Endodermal cell (in vitro differentiated cells): ENCODE data around the gene ENAH. TPM values are rescaled to one million over a fixed set of nuclear protein-coding genes. Genes with fewer than 3 reads are reported as not detected.

ENCODE experiments used
- DNase-seq: peaks from one replicate; pipeline ENCODE4 v3.0.0-alpha.2; 2017
- H3K27ac ChIP-seq: 2 replicates; pipeline ENCODE4 v1.5.1; 2013; ENCODE audit warnings: mild to moderate bottlenecking, low read depth, low read length, moderate library complexity
- H3K27me3 ChIP-seq: 2 replicates; pipeline ENCODE4 v1.6.1; 2013; ENCODE audit warnings: mild to moderate bottlenecking, low read length, moderate library complexity; ENCODE audit not compliant: insufficient read depth, control insufficient read depth, poor library complexity, severe bottlenecking
- H3K36me3 ChIP-seq: 2 replicates; pipeline ENCODE4 v1.7.0; 2013; ENCODE audit warnings: mild to moderate bottlenecking, low read length, moderate library complexity; ENCODE audit not compliant: control insufficient read depth, insufficient read depth
- H3K4me1 ChIP-seq: one replicate; pipeline ENCODE4 v1.7.0; 2013; ENCODE audit warnings: low read length; ENCODE audit not compliant: control insufficient read depth, insufficient read depth
- H3K4me3 ChIP-seq: 2 replicates; pipeline ENCODE4 v1.5.1; 2013; ENCODE audit warnings: mild to moderate bottlenecking, low read length, moderate library complexity
- H3K9ac ChIP-seq: 2 replicates; pipeline ENCODE4 v1.6.1; 2013; ENCODE audit warnings: mild to moderate bottlenecking, low read length, moderate library complexity; ENCODE audit not compliant: poor library complexity, severe bottlenecking; ENCODE audit errors: extremely low read depth
- H3K9me3 ChIP-seq: 2 replicates; pipeline ENCODE4 v1.6.1; 2013; ENCODE audit warnings: mild to moderate bottlenecking, low read length, moderate library complexity; ENCODE audit not compliant: control insufficient read depth
- H3K27ac Mint-ChIP-seq: 2 replicates; pipeline ENCODE4 v1.8.0; 2020; ENCODE audit warnings: mixed read lengths
- H3K27me3 Mint-ChIP-seq: 2 replicates; pipeline ENCODE4 v1.8.0; 2021; ENCODE audit warnings: mild to moderate bottlenecking, mixed read lengths; ENCODE audit not compliant: insufficient read depth
- H3K36me3 Mint-ChIP-seq: 2 replicates; pipeline ENCODE4 v1.8.0; 2020; ENCODE audit warnings: low read depth, mixed read lengths
- H3K4me1 Mint-ChIP-seq: 2 replicates; pipeline ENCODE4 v1.8.0; 2020; ENCODE audit warnings: mixed read lengths
- H3K4me3 Mint-ChIP-seq: 2 replicates; pipeline ENCODE4 v1.8.0; 2020; ENCODE audit warnings: mild to moderate bottlenecking, moderate library complexity, mixed read lengths
- H3K9me3 Mint-ChIP-seq: 2 replicates; pipeline ENCODE4 v1.8.0; 2020; ENCODE audit warnings: mild to moderate bottlenecking, mixed read lengths
- CTCF ChIP-seq: fragments of 200-600 bp; sonication (generic); conservative IDR thresholded peaks from 2 replicates; pipeline ENCODE4 v1.5.0; 2021; ENCODE audit warnings: antibody characterized with exemption, mild to moderate bottlenecking
- WGBS, 2 experiments: methylation state at CpG; one replicate each; pipeline versions ENCODE4 v1.1.5 to v1.1.7; 2013; ENCODE audit warnings: missing lambda C conversion rate in 2 of 2, mixed read lengths in 1 of 2; ENCODE audit not compliant: insufficient coverage in 1 of 2, insufficient read length in 1 of 2; 5-methylcytosine and 5-hydroxymethylcytosine counted together
- total RNA-seq, 2 donors: library from RNA; stranded (reverse); fragmentation: NEBNext Ultra II Directional in 1 of 2; extraction: Animal tissue kit (Norgen Biotek cat#: 25700) in 1 of 2; gene quantifications; 2 replicates in 1 of 2; 3 replicates in 1 of 2; pipeline ENCODE4 v1.2.1, GENCODE V29; 2021

The ENAH gene
- total RNA-seq, 2 donors from 2014 or later: 263 to 267 TPM

GRCh38 chr1:225533238-225533637 is 119.7 kb downstream of the ENAH start:
- H3K4me1 ChIP-seq: peaks cover 6% of the 10 kb centered on the region
- H3K27ac ChIP-seq: no peak overlapping the region
- no peaks in the 10 kb centered on the region for H3K27me3 Mint-ChIP-seq
- H3K27ac Mint-ChIP-seq: no peak overlapping the region
- no peak overlapping the region for H3K9ac ChIP-seq
- no peak overlapping the region for H3K4me3 Mint-ChIP-seq
- H3K36me3 Mint-ChIP-seq: peaks cover 3% of the 10 kb centered on the region
- no peaks in the 10 kb centered on the region for H3K27me3 ChIP-seq
- 80% methylated on average over 1 of the region's 1 CpG; no CpG with 5 or more reads in 1 of the 2 experiments for WGBS, 2 experiments
- H3K36me3 ChIP-seq: peaks cover 44% of the 10 kb centered on the region
- no peaks in the 10 kb centered on the region for H3K9me3 Mint-ChIP-seq
- no peak overlapping the region for H3K4me3 ChIP-seq
- TF ChIP-seq CTCF: no peak
- no peak for DNase-seq
- peaks cover 34% of the 10 kb centered on the region for H3K4me1 Mint-ChIP-seq
- no peaks in the 10 kb centered on the region for H3K9me3 ChIP-seq

GRCh38 chr1:225532240-225532944 is 120.5 kb downstream of the ENAH start:
- no peak for TF ChIP-seq CTCF

DNA sequence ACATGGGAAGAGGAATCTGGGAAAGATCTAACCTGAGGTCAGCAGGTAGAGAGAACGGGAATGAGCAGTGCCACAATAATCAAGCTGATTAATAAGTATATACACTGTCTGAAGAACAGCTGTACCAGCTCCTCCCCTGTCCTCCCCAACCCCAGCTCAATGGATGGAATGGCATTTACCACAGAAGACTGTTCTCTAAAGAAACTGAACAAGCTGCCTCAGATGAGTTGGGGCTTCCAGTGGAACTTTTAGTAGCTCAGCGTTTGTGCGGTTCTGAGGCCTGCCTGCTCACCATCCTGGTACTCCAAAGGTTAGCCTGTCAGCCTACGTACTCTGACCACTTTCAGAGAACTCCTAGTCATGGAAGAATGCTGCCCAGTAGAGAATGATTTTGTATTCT is 123.2 kb downstream of the ENAH start:
- Mint-ChIP-seq H3K9me3 (no peaks in the 10 kb centered on the region), H3K4me1 (peaks cover 19% of the 10 kb centered on the region), H3K4me3 (no peak overlapping the region), H3K36me3 (peaks cover 6% of the 10 kb centered on the region), H3K27ac (no peak overlapping the region), H3K27me3 (no peaks in the 10 kb centered on the region)
- H3K36me3 ChIP-seq: peaks cover 61% of the 10 kb centered on the region
- no peaks in the 10 kb centered on the region for H3K9me3 ChIP-seq
- no peak overlapping the region for H3K27ac ChIP-seq
- H3K4me3 ChIP-seq: no peak overlapping the region
- DNase-seq: no peak
- WGBS, 2 experiments: 96 to 100% methylated on average over 3 to 4 of the region's 4 CpGs
- no peak for TF ChIP-seq CTCF
- H3K4me1 ChIP-seq: peaks cover 4% of the 10 kb centered on the region
- H3K9ac ChIP-seq: no peak overlapping the region
- no peaks in the 10 kb centered on the region for H3K27me3 ChIP-seq

More at GRCh38 chr1:225532240-225532944, 120.5 kb downstream of the ENAH start:
- WGBS, 2 experiments: 97% methylated on average over 2 of the region's 2 CpGs; no CpG with 5 or more reads in 1 of the 2 experiments
- peaks cover 28% of the 10 kb centered on the region for H3K4me1 Mint-ChIP-seq
- no peak overlapping the region for H3K4me3 Mint-ChIP-seq
- H3K27me3 Mint-ChIP-seq: no peaks in the 10 kb centered on the region
- Histone ChIP-seq H3K9me3 (no peaks in the 10 kb centered on the region), H3K4me3 (no peak overlapping the region), H3K27ac (no peak overlapping the region), H3K4me1 (peaks cover 6% of the 10 kb centered on the region), H3K36me3 (peaks cover 52% of the 10 kb centered on the region), H3K27me3 (no peaks in the 10 kb centered on the region), H3K9ac (no peak overlapping the region)
- no peak for DNase-seq
- H3K9me3 Mint-ChIP-seq: no peaks in the 10 kb centered on the region
- no peak overlapping the region for H3K27ac Mint-ChIP-seq
- H3K36me3 Mint-ChIP-seq: peaks cover 3% of the 10 kb centered on the region
